Measurements from ENCODE around the gene ABCC3. TPM values are rescaled to one million over a fixed set of nuclear protein-coding genes. Genes with fewer than 3 reads are reported as not detected.

The ABCC3 gene

GRCh38 chr17:50737118-50737698 is 102.5 kb downstream of the ABCC3 start:
- no peak for DNase-seq (ENCODE audit: low spot score)
- Histone ChIP-seq H3K27ac (replicated peaks; ENCODE audit: low read length) (no peak overlapping the region), H3K27me3 (ENCODE audit: control insufficient read depth in 3 of 3, insufficient read depth in 3 of 3, low read depth in 1 of 3, low read length in 3 of 3) (no peaks in the 10 kb centered on the region), H2BK15ac (ENCODE audit: low read length) (no peak overlapping the region), H2AFZ (ENCODE audit: low read length) (no peak overlapping the region), H3K36me3 (replicated peaks in 1 of 2; ENCODE audit: control insufficient read depth in 2 of 2, insufficient read depth in 2 of 2, low read length in 2 of 2) (peaks cover 18 to 84% of the 10 kb centered on the region in 2 donors), H2BK120ac (ENCODE audit: low read depth, low read length) (no peak overlapping the region), H3K4me2 (ENCODE audit: insufficient read depth, low read length, poor library complexity, severe bottlenecking) (no peak overlapping the region), H2BK12ac (ENCODE audit: low read length) (no peak overlapping the region), H2BK5ac (ENCODE audit: low read length) (no peak overlapping the region), H3K18ac (ENCODE audit: low read length) (no peak overlapping the region), H3K4me1 (ENCODE audit: control insufficient read depth in 2 of 2, insufficient read depth in 1 of 2, low read depth in 1 of 2, low read length in 2 of 2) (peaks cover 0 to 6% of the 10 kb centered on the region in 2 donors), H3K79me1 (ENCODE audit: low read depth, low read length) (peaks cover 6% of the 10 kb centered on the region), H2AK5ac (ENCODE audit: low read depth, low read length) (no peak overlapping the region), H3K9ac (ENCODE audit: low read depth, low read length, poor library complexity) (no peak overlapping the region), H4K91ac (ENCODE audit: low read depth, low read length, poor library complexity) (no peak overlapping the region), H3K14ac (ENCODE audit: low read length) (no peak overlapping the region), H3K23ac (ENCODE audit: low read depth, low read length, poor library complexity) (no peak overlapping the region), H3K9me3 (replicated peaks in 1 of 2; ENCODE audit: control insufficient read depth in 2 of 2, insufficient read depth in 1 of 2, low read depth in 1 of 2, low read length in 2 of 2) (peaks cover 0 to 3% of the 10 kb centered on the region in 2 donors), H3K4ac (ENCODE audit: low read length) (no peak overlapping the region), H3K4me3 (ENCODE audit: low read length in 2 of 2) (no peak overlapping the region), H4K8ac (ENCODE audit: low read depth, low read length) (no peak overlapping the region)
- WGBS, 2 donors (ENCODE audit: extremely low coverage in 2 of 2, insufficient read length in 2 of 2, insufficient replicate concordance in 1 of 2) = no CpG with 5 or more reads among the region's 2 CpGs

GRCh38 chr17:50739098-50739497 is 104.4 kb downstream of the ABCC3 start:
- H3K36me3 ChIP-seq (replicated peaks in 1 of 2; ENCODE audit: control insufficient read depth in 2 of 2, insufficient read depth in 2 of 2, low read length in 2 of 2) = peaks cover 27 to 90% of the 10 kb centered on the region in 2 donors
- H2AFZ ChIP-seq (ENCODE audit: low read length) = no peak overlapping the region
- no peak overlapping the region for H2AK5ac ChIP-seq (ENCODE audit: low read depth, low read length)
- peaks cover 0 to 6% of the 10 kb centered on the region in 2 donors for H3K4me1 ChIP-seq (ENCODE audit: control insufficient read depth in 2 of 2, insufficient read depth in 1 of 2, low read depth in 1 of 2, low read length in 2 of 2)
- H3K9me3 ChIP-seq (replicated peaks in 1 of 2; ENCODE audit: control insufficient read depth in 2 of 2, insufficient read depth in 1 of 2, low read depth in 1 of 2, low read length in 2 of 2) = peaks cover 0 to 3% of the 10 kb centered on the region in 2 donors
- no peak overlapping the region for H3K27ac ChIP-seq (replicated peaks; ENCODE audit: low read length)
- H3K79me1 ChIP-seq (ENCODE audit: low read depth, low read length) = peaks cover 6% of the 10 kb centered on the region
- DNase-seq (ENCODE audit: low spot score) = no peak
- no peak overlapping the region for H4K8ac ChIP-seq (ENCODE audit: low read depth, low read length)
- H2BK120ac ChIP-seq (ENCODE audit: low read depth, low read length) = no peak overlapping the region
- H3K18ac ChIP-seq (ENCODE audit: low read length) = no peak overlapping the region
- no peak overlapping the region for H4K91ac ChIP-seq (ENCODE audit: low read depth, low read length, poor library complexity)
- no peak overlapping the region for H2BK15ac ChIP-seq (ENCODE audit: low read length)
- H3K4ac ChIP-seq (ENCODE audit: low read length) = no peak overlapping the region
- WGBS, 2 donors (ENCODE audit: extremely low coverage in 2 of 2, insufficient read length in 2 of 2, insufficient replicate concordance in 1 of 2) = no CpG with 5 or more reads among the region's 2 CpGs
- no peak overlapping the region for H3K4me3 ChIP-seq (ENCODE audit: low read length in 2 of 2)
- no peak overlapping the region for H3K4me2 ChIP-seq (ENCODE audit: insufficient read depth, low read length, poor library complexity, severe bottlenecking)
- no peak overlapping the region for H3K14ac ChIP-seq (ENCODE audit: low read length)
- H2BK5ac ChIP-seq (ENCODE audit: low read length) = no peak overlapping the region
- no peaks in the 10 kb centered on the region for H3K27me3 ChIP-seq (ENCODE audit: control insufficient read depth in 3 of 3, insufficient read depth in 3 of 3, low read depth in 1 of 3, low read length in 3 of 3)
- no peak overlapping the region for H3K23ac ChIP-seq (ENCODE audit: low read depth, low read length, poor library complexity)
- no peak overlapping the region for H3K9ac ChIP-seq (ENCODE audit: low read depth, low read length, poor library complexity)
- no peak overlapping the region for H2BK12ac ChIP-seq (ENCODE audit: low read length)

Small RNA genes within 50 kb of the gene (small RNA-seq; reads per million reads assigned to genes)
- gene RF00019 (ENCODE audit: insufficient read depth) = not detected

Data from neuronal stem cell (in vitro differentiated cells).